NCI-H748 treated with DMSO at 0.1 percent for 48 hours (cell line): Measurements from ENCODE around the gene USP34.
"Not testable (repeated sequence)": the region's sequence is repeated elsewhere in the genome, so short reads cannot be mapped to it uniquely, and the experiment has no call there.

Experiments used
- DNase-seq: peaks from one replicate; lab custom pipeline; 2025; lab: John Stamatoyannopoulos, UW

Gene USP34

DNA sequence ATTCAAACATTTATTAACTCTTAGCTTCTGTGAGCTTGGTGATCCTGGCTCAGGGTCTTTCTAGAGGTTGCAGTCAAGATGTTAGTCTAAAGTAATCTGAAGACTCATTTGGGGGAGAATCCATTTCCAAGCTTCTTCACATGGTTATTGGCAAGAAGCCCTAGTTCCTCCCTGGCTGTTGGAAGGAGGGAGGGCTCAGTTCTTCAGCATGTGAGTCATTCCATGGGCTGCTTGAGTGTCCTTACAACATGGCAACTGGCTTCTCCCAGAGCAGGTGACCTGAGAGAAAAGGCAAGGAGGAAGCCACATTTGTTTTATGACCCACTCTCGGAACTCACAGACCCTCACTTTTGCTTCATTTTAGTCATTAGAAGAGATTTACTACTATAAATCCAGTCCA, 319.5 kb downstream of the USP34 start:
- no peak for DNase-seq

DNA sequence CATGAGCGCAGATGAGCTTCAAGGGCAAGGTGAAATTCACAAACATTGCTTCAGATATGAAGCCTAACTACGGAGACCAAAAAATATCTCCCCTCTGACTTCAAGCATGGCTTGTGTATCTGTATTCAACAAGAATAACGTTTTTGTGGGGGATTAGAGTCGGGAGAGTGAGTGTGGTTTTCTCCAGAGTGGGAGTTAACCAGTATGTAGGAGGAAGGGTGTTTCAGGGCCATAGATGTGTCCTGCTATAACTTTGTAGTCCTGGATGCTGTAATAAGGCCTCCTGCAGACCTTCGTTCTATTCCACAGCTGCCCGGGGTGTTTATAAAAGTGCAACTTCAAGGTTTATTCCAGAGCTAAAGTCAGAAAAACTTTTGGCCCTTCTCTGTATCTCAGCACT, 321.8 kb downstream of the USP34 start:
- no peak for DNase-seq

GRCh38 chr2:61148091-61148490, 322.8 kb downstream of the USP34 start:
- not testable (repeated sequence) for DNase-seq

DNA sequence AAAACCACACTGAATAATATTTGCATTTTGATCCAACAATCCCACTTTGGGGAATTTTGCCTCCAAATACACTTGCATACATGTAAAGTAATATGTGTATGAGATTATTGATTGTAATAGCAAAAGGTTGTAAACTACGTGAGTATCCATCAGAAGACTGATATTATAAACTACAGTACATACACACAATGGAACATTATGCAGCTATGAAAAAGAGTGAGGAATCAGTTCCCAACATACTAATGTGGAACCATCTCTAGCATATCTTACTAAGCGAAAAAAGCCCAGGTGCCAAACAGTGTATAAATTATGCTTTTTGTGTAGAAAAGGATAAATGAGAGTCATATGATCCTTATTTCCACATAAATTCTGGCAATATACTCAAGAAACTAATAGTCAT, 324.9 kb downstream of the USP34 start:
- DNase-seq = no peak

DNA sequence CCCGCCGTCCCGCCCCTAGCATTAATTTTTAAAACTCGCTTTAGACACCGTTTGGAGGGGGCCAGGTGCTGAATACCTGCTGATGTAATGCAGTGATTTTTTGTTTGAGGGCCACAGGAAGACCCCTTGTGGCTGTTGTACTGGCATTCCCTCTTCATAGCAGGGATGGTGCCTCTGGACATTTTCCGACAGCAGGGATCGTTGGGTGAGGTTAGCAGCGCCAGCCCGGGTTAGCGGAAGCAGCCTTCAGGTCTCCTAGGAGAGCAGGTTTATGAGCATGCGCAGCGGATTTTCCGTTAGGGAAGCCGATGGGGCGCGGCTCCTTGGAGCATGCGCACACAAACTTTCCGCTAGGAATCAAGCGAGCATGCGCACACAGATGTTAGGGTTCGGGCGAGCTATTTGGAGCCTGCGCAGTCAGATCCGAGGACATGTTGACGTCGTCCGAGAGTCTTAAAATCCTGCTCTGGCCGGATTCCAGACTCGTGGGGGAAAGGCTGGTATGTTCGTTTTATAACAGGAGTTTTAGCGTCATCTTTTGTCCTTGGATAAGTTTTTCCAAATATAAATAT, 326.1 kb downstream of the USP34 start:
- peak; percentile 90 for DNase-seq

- no peak for DNase-seq
These were observed 329.7 kb downstream of the USP34 start for GRCh38 chr2:61141151-61141550.

GRCh38 chr2:61138859-61139258, 332.0 kb downstream of the USP34 start:
- DNase-seq = no peak
